Panc1 (cell line): ENCODE results near the gene PEAR1. TPM values are rescaled to one million over a fixed set of nuclear protein-coding genes. Genes with fewer than 3 reads are reported as not detected.

Experiments used
- ATAC-seq: fragments of 200-7000 bp; cut with Tn5 transposase; 2 replicates; pipeline ENCODE4 v1.9.1; 2020; ENCODE audit warnings: mild to moderate bottlenecking, moderate library complexity
- BruUV-seq: library from RNA; stranded (reverse); fragments of 400-500 nt; replicated peaks from 2 replicates; lab custom pipeline; 2021; lab: Mats Ljungman, UMichigan
- CTCF ChIA-PET: fragments of 300-600 bp; sonication (Branson Sonifier 250); formaldehyde crosslinking; loops from one replicate; lab custom pipeline; 2022; ENCODE audit warnings: antibody characterized with exemption; lab: Charles Lee
- POLR2A ChIA-PET: fragments of 300-600 bp; sonication (Branson Sonifier 250); formaldehyde crosslinking; loops from one replicate; lab custom pipeline; 2022; ENCODE audit warnings: antibody characterized with exemption; lab: Charles Lee
- DNase-seq: peaks from one replicate; pipeline ENCODE4 v3.0.0-alpha.2; 2010; ENCODE audit warnings: low read depth, low spot score
- H3K27ac ChIP-seq: 2 replicates; pipeline ENCODE4 v1.5.1; 2011; ENCODE audit warnings: mild to moderate bottlenecking, low read length, inconsistent platforms
- H3K27me3 ChIP-seq: fragments of 200-500 bp; sonication (Bioruptor generic); 2 replicates; pipeline ENCODE4 v1.6.0; 2014; ENCODE audit warnings: low read length, inconsistent platforms; ENCODE audit not compliant: control insufficient read depth, insufficient read depth
- H3K36me3 ChIP-seq: fragments of 200-500 bp; sonication (Bioruptor generic); 2 replicates; pipeline ENCODE4 v1.5.1; 2014; ENCODE audit warnings: inconsistent platforms, mild to moderate bottlenecking, low read length, moderate library complexity; ENCODE audit not compliant: control insufficient read depth, insufficient read depth
- H3K4me1 ChIP-seq: 2 replicates; pipeline ENCODE4 v1.5.1; 2011; ENCODE audit warnings: inconsistent platforms, mild to moderate bottlenecking, low read length, moderate library complexity; ENCODE audit not compliant: control insufficient read depth, insufficient read depth
- H3K4me3 ChIP-seq, 2 experiments: 2 replicates each; pipeline ENCODE4 v1.5.1; 2011 to 2012; ENCODE audit warnings: low read depth in 2 of 2, low read length in 2 of 2, mild to moderate bottlenecking in 2 of 2, inconsistent platforms in 1 of 2, moderate library complexity in 1 of 2
- H3K9me3 ChIP-seq: fragments of 200-500 bp; sonication (Bioruptor generic); 2 replicates; pipeline ENCODE4 v1.5.1; 2014; ENCODE audit warnings: low read depth, mild to moderate bottlenecking, inconsistent platforms, low read length, moderate library complexity; ENCODE audit not compliant: control insufficient read depth, insufficient read depth
- CTCF ChIP-seq: fragments of 450-650 bp; IDR thresholded peaks from 2 replicates; pipeline ENCODE4 v1.5.1; 2017; ENCODE audit warnings: mild to moderate bottlenecking
- POLR2AphosphoS5 ChIP-seq: IDR thresholded peaks from 2 replicates; pipeline ENCODE4 v1.6.1; 2012; ENCODE audit warnings: mild to moderate bottlenecking, low read depth, low read length, moderate library complexity
- SIN3A ChIP-seq: IDR thresholded peaks from 2 replicates; pipeline ENCODE4 v1.6.1; 2012; ENCODE audit warnings: low read depth, mild to moderate bottlenecking, low read length, moderate library complexity, borderline replicate concordance; ENCODE audit not compliant: insufficient read depth
- TCF7L2 ChIP-seq: IDR thresholded peaks from 2 replicates; pipeline ENCODE4 v1.6.1; 2011; ENCODE audit warnings: mild to moderate bottlenecking, low read depth, low read length, inconsistent platforms
- in situ Hi-C: cut with HindIII; loops from 2 replicates; pipeline ENCODE4 v1.10.0; 2016; ENCODE audit warnings: low sequenced_read_pairs, low pct_unique_long_range_greater_than_20kb
- intact Hi-C: fragments of 100-400 bp; cut with micrococcal nuclease; formaldehyde crosslinking; loops from one replicate; pipeline ENCODE4 v1.10.0; 2022; ENCODE audit not compliant: unreplicated experiment
- total RNA-seq: library from RNA; stranded (reverse); gene quantifications from one replicate; pipeline ENCODE4 v1.2.1, GENCODE V29; 2021; ENCODE audit not compliant: unreplicated experiment
- TF ChIP-seq, protein P1 (sequence below), 2 experiments: IDR thresholded peaks; 2 replicates each; pipeline ENCODE4 v1.6.1; 2011 to 2012; ENCODE audit warnings: low read depth in 2 of 2, control low read depth in 1 of 2, low read length in 1 of 2, mild to moderate bottlenecking in 1 of 2, moderate library complexity in 1 of 2; ENCODE audit not compliant: insufficient read depth in 1 of 2

The PEAR1 gene
- total RNA-seq, 1 experiment from 2014 or later = 16.1 TPM

- in situ Hi-C loops = no loop called here
- ChIA-PET CTCF (interaction anchor here (0.8 to 1.0 kb wide), 2 partner anchors 10 to 54 kb away, joined by 5 to 6 read pairs; no protein-coding TSS in a partner anchor), POLR2A (no interaction called here)
- no peak overlapping the region for H3K27ac ChIP-seq
- TF ChIP-seq, protein P1, sequence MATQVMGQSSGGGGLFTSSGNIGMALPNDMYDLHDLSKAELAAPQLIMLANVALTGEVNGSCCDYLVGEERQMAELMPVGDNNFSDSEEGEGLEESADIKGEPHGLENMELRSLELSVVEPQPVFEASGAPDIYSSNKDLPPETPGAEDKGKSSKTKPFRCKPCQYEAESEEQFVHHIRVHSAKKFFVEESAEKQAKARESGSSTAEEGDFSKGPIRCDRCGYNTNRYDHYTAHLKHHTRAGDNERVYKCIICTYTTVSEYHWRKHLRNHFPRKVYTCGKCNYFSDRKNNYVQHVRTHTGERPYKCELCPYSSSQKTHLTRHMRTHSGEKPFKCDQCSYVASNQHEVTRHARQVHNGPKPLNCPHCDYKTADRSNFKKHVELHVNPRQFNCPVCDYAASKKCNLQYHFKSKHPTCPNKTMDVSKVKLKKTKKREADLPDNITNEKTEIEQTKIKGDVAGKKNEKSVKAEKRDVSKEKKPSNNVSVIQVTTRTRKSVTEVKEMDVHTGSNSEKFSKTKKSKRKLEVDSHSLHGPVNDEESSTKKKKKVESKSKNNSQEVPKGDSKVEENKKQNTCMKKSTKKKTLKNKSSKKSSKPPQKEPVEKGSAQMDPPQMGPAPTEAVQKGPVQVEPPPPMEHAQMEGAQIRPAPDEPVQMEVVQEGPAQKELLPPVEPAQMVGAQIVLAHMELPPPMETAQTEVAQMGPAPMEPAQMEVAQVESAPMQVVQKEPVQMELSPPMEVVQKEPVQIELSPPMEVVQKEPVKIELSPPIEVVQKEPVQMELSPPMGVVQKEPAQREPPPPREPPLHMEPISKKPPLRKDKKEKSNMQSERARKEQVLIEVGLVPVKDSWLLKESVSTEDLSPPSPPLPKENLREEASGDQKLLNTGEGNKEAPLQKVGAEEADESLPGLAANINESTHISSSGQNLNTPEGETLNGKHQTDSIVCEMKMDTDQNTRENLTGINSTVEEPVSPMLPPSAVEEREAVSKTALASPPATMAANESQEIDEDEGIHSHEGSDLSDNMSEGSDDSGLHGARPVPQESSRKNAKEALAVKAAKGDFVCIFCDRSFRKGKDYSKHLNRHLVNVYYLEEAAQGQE (IDR thresholded peaks at IDR 0.05; ENCODE audit: insufficient read depth in 1 of 2, low read depth in 2 of 2, low read length in 1 of 2) = no peak
- TF ChIP-seq CTCF (no peak), TCF7L2 (no peak), POLR2AphosphoS5 (no peak), SIN3A (no peak)
- H3K4me3 ChIP-seq = no peak overlapping the region
- H3K4me1 ChIP-seq = peaks cover 4% of the 10 kb centered on the region; the same call in 1 of the 2 replicates
- ATAC-seq (no peak), DNase-seq (no peak)
- intact Hi-C loops = loop anchor here (10.0 kb wide), 1 partner anchor 175 kb away; no protein-coding TSS in a partner anchor
- BruUV-seq = no TSS peak
- no peaks in the 10 kb centered on the region for H3K9me3 ChIP-seq
- H3K36me3 ChIP-seq = no peaks in the 10 kb centered on the region
- no peaks in the 10 kb centered on the region for H3K27me3 ChIP-seq
Observed at GRCh38 chr1:156869455-156869854, 24.1 kb upstream of the PEAR1 start.

- BruUV-seq = no TSS peak
- intact Hi-C loops = no loop called here
- in situ Hi-C loops = no loop called here
- POLR2A ChIA-PET = no interaction called here
- no peaks in the 10 kb centered on the region for H3K9me3 ChIP-seq
- H3K4me1 ChIP-seq = peaks cover 4% of the 10 kb centered on the region; the same call in 1 of the 2 replicates
- no peaks in the 10 kb centered on the region for H3K36me3 ChIP-seq
- H3K4me3 ChIP-seq = no peak overlapping the region
- TF ChIP-seq TCF7L2 = no peak
- TF ChIP-seq POLR2AphosphoS5 = no peak
- no peaks in the 10 kb centered on the region for H3K27me3 ChIP-seq
- ATAC-seq (no peak), DNase-seq (no peak)
- H3K27ac ChIP-seq = no peak overlapping the region
- CTCF ChIA-PET = no interaction called here
Observed at GRCh38 chr1:156873659-156874058, 19.9 kb upstream of the PEAR1 start.

DNA sequence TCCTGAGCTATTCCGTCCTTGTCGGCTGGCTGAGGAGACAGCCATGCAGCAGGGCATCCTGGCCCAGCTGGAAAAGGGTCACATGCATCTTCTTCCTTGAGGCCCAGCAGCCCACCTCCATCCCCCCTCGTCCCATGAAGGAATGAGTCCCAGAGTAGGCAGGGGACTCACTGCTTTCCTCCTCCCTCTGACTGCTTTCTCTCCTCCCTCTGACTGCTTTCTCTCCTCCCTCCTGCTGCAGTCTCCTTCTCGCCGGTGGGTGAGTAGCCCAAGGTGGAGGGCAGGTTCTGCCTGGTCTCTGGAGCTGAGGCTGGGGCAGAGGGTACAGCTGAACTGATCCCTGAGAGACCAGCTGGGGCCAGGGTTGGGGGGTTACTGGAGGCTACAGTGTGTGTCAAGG lies 19.4 kb upstream of the PEAR1 start:
- intact Hi-C loops (no loop called here), in situ Hi-C loops (no loop called here)
- TF ChIP-seq TCF7L2 = no peak
- TF ChIP-seq, protein P1 (IDR thresholded peaks at IDR 0.05; ENCODE audit: insufficient read depth in 1 of 2, low read depth in 2 of 2, low read length in 1 of 2) = no peak
- TF ChIP-seq POLR2AphosphoS5 = no peak
- peaks cover 4% of the 10 kb centered on the region; the same call in 1 of the 2 replicates for H3K4me1 ChIP-seq
- no peaks in the 10 kb centered on the region for H3K27me3 ChIP-seq
- no peaks in the 10 kb centered on the region for H3K36me3 ChIP-seq
- H3K4me3 ChIP-seq = no peak overlapping the region
- H3K27ac ChIP-seq = no peak overlapping the region
- ATAC-seq = no peak
- CTCF ChIA-PET = no interaction called here
- BruUV-seq = no TSS peak
- POLR2A ChIA-PET = no interaction called here
- no peaks in the 10 kb centered on the region for H3K9me3 ChIP-seq
- no peak for DNase-seq
